GM21825 (cell line): ENCODE results near the gene FAM168B.
A peak's percentile ranks its signal among the peaks of the same experiment; 100 is the strongest.
"Not testable (repeated sequence)": the region's sequence is repeated elsewhere in the genome, so short reads cannot be mapped to it uniquely, and the experiment has no call there.

Experiments used
- ATAC-seq: cut with Tn5 transposase; IDR thresholded peaks from one replicate; pipeline ENCODE4 v1.9.1; 2021; ENCODE audit warnings: mild to moderate bottlenecking, moderate library complexity; ENCODE audit not compliant: unreplicated experiment

Gene FAM168B

DNA sequence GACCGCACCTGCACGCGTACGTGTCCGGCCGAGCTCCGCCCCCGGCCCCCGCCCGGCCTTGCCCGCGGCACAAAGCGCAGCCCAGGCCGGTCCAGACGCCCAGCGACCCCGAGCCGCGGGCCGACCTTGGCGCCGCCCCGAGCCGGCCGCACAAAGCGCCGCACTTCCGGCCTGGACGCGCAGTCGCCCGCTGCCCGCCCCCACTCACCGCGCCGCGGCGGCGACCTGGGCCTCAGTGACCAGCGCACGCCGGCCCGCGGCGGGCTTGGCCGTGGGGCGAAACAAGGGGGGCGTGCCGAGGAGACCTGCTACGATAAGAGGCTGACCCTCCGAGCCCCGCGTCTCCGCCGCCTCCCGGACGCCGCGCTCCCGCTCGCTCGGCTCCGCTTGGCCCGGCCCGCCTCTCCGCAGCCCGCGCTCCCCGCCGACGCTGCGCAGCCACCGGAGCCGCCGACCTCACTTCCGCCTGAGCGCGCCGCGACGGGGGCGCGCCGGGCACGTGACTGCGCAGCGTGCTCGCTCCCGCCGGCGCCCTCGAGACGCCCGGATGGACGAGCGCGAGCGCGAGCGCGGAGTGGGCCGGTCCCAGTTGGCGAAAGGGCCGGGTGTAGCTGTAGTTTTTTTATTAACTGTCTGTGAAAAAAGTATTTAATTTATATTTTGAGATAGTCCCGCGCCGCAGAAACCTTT, at the start of gene FAM168B:
FAM168B (minus strand) TSS at position 455 of the 690 bp plus-strand sequence. CDS start 10,814 bp downstream, outside the sequence.
- peak; percentile 82 for ATAC-seq

GRCh38 chr2:131142849-131143248, 49.6 kb upstream of the FAM168B start:
- ATAC-seq = no peak

GRCh38 chr2:131140581-131140980, 47.3 kb upstream of the FAM168B start:
- no peak for ATAC-seq

DNA sequence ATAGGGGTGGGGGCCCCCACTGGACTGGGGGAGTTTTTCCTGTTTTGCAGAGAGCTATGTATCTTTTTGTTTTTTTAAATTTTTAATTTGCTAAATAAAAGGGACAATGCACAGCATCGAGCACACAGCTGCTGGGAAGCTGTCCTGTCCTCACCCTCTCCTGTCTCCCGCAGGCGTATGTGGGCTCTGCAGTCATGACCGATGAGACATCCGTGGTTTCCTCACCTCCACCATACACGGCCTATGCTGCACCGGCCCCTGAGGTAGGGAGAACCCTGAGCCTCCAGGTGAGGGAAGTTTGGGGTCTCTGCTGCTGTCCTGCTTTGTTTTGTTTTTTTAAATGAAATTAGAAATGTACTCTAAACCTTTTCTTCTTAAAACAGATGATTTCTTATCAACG, 39.5 kb upstream of the FAM168B start:
- no peak for ATAC-seq

- no peak for ATAC-seq
These were observed 37.0 kb upstream of the FAM168B start for GRCh38 chr2:131130298-131130596.

DNA sequence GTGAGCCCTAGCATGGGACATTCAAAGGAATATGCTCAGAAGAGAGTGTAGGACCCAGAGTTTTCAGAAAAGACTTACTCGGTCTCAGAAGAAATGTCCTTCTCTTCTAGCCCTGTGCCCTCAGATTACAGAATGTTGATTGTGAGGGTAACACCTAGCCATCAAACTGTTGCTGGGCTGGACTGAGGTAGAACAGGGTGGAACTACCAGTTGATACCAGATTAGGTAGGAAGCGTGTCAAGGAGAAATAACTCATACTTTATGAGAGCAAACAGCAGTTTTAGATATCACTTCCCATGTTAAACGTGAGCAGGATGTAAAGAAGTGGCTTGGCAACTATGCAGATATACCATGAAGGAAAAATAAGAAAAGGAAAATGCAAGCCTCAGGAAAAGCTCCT, 34.7 kb upstream of the FAM168B start:
- ATAC-seq = no peak

- ATAC-seq = no peak
These were observed 33.8 kb upstream of the FAM168B start for GRCh38 chr2:131127076-131127475.

DNA sequence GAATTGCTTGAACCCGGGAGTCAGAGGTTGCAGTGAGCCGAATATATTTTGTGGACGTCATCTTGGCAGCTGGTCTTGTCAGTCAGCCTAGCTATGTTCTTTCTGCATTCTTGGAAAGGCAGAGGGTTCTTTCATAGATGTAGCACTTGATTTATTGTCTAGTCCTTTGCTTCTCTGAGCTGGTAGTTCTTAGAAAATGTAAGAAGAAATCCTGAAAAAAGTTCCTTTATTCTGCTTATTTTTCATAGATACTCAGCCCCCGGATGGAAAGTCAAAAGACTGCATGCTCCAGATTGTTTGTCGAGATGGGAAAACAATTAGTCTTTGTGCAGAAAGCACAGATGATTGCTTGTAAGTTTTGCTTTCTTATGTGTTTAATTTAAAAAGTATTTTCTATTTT, 33.2 kb upstream of the FAM168B start:
- ATAC-seq = no peak

GRCh38 chr2:131125195-131125757, 32.0 kb upstream of the FAM168B start:
- ATAC-seq = no peak

- no peak for ATAC-seq
These were observed 29.9 kb upstream of the FAM168B start for GRCh38 chr2:131123192-131123591.

- ATAC-seq = no peak
These were observed 29.2 kb upstream of the FAM168B start for GRCh38 chr2:131122496-131122895.

- ATAC-seq = no peak
These were observed 28.2 kb upstream of the FAM168B start for GRCh38 chr2:131121464-131121863.

DNA sequence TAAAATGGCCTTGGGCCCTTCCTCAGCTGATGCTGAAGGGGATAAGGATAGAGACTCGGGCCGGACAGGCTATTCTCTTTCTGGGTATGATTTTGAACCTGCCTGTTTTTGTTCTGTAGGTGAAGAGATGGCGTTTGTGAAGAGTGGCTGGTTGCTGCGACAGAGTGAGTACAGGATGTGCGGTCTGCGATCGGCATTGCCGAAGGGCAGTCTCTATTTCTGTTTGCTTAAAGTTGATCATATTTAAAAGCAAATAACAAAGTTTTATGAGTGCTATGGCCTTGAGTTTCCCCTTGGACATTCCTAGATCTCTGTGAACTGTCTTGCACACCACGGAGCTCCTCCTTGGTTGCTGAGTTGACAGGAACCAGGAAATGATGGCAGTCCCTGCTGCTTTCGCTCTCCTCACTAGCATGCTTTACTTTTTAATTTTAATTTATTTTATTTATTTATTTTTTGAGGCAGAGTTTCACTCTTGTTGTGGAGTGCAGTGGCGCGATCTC, 27.6 kb upstream of the FAM168B start:
- no peak for ATAC-seq

- no peak for ATAC-seq
These were observed 22.5 kb upstream of the FAM168B start for GRCh38 chr2:131115752-131116151.

- not testable (repeated sequence) for ATAC-seq
These were observed 21.7 kb upstream of the FAM168B start for GRCh38 chr2:131114950-131115349.

DNA sequence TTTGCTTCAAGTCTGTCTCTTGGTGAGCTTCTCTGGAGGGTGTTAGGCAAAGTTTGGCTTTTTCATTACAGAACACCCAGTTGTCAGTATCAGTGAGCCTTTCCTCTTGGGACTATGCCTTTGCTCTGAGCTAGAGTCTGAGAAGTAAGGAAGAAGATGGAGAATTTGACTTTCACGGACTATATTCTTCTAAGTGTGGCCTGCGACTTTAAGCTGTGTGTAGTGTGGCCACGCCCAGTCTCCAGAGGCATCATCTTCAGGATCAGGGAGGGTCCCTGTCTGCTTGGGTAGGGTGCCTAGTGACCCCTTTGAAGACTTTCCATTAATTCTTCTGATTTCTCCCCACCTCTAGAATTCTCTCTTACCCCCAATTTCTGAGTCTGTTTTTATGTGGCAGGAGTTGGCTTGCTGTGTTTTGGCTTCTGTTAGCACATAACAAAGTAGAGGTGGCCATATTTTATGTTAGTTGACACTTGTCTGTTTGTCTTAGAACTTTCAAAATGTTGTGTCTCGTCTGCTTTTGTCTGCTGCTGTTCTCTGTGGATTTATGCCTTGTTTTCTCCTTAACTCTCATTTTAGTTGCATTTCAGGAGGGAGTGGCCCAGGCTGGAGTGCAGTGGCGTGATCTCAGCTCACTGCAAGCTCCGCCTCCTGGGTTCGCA, 20.4 kb upstream of the FAM168B start:
- ATAC-seq = no peak

- ATAC-seq = no peak
These were observed 19.3 kb upstream of the FAM168B start for GRCh38 chr2:131112529-131112928.

GRCh38 chr2:131105950-131106801, 12.9 kb upstream of the FAM168B start:
- ATAC-seq = peak; percentile 35

DNA sequence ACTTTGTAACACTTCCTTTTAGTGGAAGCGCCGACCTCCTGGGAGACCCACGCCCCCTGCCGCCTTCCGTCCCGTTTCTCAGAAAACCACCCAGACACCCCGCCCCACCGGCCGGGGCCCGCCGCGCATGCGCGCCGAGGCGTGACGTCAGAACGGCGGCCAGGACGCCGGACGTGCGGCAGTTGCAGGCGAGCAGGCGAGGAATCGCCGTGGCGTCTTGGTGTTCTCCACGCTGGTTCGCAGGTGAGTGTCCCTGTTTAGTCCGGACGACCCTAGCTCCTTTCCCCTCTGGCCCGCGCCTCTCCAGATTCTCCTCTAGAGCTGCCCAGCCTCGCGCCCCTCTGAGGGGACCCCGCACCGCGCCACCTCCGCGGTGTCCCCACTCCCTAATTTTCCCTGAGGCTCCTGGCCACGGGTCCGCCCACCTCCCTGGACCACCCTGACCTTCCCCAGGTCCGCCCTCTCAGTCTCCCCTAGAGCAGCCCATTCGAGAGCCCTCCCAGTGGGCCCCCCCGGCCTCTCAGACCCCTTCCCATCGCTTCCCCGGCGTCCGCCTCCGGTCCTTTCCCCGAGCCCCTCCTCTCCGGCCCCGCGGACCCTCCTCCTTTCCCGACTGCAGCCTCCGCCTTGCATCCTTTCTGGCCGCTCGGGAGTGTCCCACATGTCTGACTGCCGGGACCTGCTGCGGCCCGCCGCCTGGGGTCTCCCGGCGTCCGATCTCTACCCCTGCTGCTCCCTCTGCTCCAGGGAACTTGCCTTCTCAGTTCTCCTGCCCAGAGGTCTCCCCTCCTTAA, 12.1 kb upstream of the FAM168B start, which contains the start of gene PLEKHB2:
PLEKHB2 (plus strand) TSS at position 181 of the 794 bp plus-strand sequence. CDS start 15,606 bp downstream, outside the sequence.
- peak; percentile 72 for ATAC-seq

GRCh38 chr2:131104487-131105155, 11.4 kb upstream of the FAM168B start:
- ATAC-seq = peak; percentile 71
